ENCODE results near the gene SRL. TPM values are rescaled to one million over a fixed set of nuclear protein-coding genes. Genes with fewer than 3 reads are reported as not detected.

The SRL gene
- total and polyA plus RNA-seq, 2 of the 13 experiments (the other 11 are each of a cell fraction or from before 2014, with no cell fraction given): 0.05 TPM; not detected in 1

- TF ChIP-seq ZNF567 (CRISPR knock-in tag; IDR thresholded peaks at IDR 0.05; ENCODE audit: borderline replicate concordance) (no peak), TAF1 (CRISPR knock-in tag; IDR thresholded peaks at IDR 0.05) (no peak), AKAP8 (CRISPR knock-in tag; IDR thresholded peaks at IDR 0.05) (no peak), ZNF740 (CRISPR knock-in tag; IDR thresholded peaks at IDR 0.05) (no peak), MBNL3 (CRISPR knock-in tag; conservative IDR thresholded peaks at IDR 0.05) (no peak), KMT2B (CRISPR knock-in tag; IDR thresholded peaks at IDR 0.05) (no peak), ZSCAN25 (CRISPR knock-in tag; IDR thresholded peaks at IDR 0.05) (no peak), PBX2 (CRISPR knock-in tag; IDR thresholded peaks at IDR 0.05) (no peak), ZNF782 (CRISPR knock-in tag; IDR thresholded peaks at IDR 0.05; ENCODE audit: borderline replicate concordance) (no peak), NONO (IDR thresholded peaks at IDR 0.05) (no peak), NONO (CRISPR knock-in tag; conservative IDR thresholded peaks at IDR 0.05) (no peak), THAP11 (CRISPR knock-in tag; IDR thresholded peaks at IDR 0.05) (0 out of 2 replicates have a peak, but pooled peaks have one; percentile 15), SMARCC2 (IDR thresholded peaks at IDR 0.05) (no peak), SALL2 (CRISPR knock-in tag; IDR thresholded peaks at IDR 0.05) (no peak), ZMYM2 (CRISPR knock-in tag; IDR thresholded peaks at IDR 0.05) (peak; percentile 93), ARHGAP35 (CRISPR knock-in tag; IDR thresholded peaks at IDR 0.05; ENCODE audit: borderline replicate concordance) (no peak), TBX3 (IDR thresholded peaks at IDR 0.05; ENCODE audit: borderline replicate concordance) (no peak), ATF1 (CRISPR knock-in tag; IDR thresholded peaks at IDR 0.05) (no peak), SAFB2 (CRISPR knock-in tag; IDR thresholded peaks at IDR 0.05; ENCODE audit: borderline replicate concordance, low read depth) (no peak), ZFP1 (CRISPR knock-in tag; IDR thresholded peaks at IDR 0.05) (no peak), ZKSCAN1 (IDR thresholded peaks at IDR 0.05; ENCODE audit: low read length) (no peak), SUZ12 (IDR thresholded peaks at IDR 0.05; ENCODE audit: low read depth, low read length) (no peak), AKNA (CRISPR knock-in tag; IDR thresholded peaks at IDR 0.05; ENCODE audit: borderline replicate concordance) (no peak), ZFYVE20 (CRISPR knock-in tag; IDR thresholded peaks at IDR 0.05; ENCODE audit: borderline replicate concordance, low read depth) (no peak)
- TF ChIP-seq, protein P1, sequence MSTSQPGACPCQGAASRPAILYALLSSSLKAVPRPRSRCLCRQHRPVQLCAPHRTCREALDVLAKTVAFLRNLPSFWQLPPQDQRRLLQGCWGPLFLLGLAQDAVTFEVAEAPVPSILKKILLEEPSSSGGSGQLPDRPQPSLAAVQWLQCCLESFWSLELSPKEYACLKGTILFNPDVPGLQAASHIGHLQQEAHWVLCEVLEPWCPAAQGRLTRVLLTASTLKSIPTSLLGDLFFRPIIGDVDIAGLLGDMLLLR (CRISPR knock-in tag; IDR thresholded peaks at IDR 0.05): no peak
- TF ChIP-seq, protein P2, sequence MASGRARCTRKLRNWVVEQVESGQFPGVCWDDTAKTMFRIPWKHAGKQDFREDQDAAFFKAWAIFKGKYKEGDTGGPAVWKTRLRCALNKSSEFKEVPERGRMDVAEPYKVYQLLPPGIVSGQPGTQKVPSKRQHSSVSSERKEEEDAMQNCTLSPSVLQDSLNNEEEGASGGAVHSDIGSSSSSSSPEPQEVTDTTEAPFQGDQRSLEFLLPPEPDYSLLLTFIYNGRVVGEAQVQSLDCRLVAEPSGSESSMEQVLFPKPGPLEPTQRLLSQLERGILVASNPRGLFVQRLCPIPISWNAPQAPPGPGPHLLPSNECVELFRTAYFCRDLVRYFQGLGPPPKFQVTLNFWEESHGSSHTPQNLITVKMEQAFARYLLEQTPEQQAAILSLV (CRISPR knock-in tag; IDR thresholded peaks at IDR 0.05; ENCODE audit: borderline replicate concordance): no peak
Observed at GRCh38 chr16:4157376-4157825, 84.5 kb downstream of the SRL start (continued).

Measured in HepG2 (cell line).